H54 (cell line): Measurements from ENCODE around the gene FAM83C.

ENCODE experiments used
- DNase-seq: peaks from one replicate; pipeline ENCODE4 v3.0.0; 2011; ENCODE audit warnings: low spot score, mixed read lengths; ENCODE audit not compliant: insufficient read length
- FAIRE-seq: peaks from 3 replicates; lab custom pipeline; 2011; peaks lifted over from hg19 to GRCh38; lab: Jason Lieb, UNC
- POLR2A ChIP-seq: IDR thresholded peaks from 2 replicates; pipeline ENCODE4 v1.6.1; 2011; ENCODE audit warnings: low read depth, mild to moderate bottlenecking, low read length

FAM83C gene

DNA sequence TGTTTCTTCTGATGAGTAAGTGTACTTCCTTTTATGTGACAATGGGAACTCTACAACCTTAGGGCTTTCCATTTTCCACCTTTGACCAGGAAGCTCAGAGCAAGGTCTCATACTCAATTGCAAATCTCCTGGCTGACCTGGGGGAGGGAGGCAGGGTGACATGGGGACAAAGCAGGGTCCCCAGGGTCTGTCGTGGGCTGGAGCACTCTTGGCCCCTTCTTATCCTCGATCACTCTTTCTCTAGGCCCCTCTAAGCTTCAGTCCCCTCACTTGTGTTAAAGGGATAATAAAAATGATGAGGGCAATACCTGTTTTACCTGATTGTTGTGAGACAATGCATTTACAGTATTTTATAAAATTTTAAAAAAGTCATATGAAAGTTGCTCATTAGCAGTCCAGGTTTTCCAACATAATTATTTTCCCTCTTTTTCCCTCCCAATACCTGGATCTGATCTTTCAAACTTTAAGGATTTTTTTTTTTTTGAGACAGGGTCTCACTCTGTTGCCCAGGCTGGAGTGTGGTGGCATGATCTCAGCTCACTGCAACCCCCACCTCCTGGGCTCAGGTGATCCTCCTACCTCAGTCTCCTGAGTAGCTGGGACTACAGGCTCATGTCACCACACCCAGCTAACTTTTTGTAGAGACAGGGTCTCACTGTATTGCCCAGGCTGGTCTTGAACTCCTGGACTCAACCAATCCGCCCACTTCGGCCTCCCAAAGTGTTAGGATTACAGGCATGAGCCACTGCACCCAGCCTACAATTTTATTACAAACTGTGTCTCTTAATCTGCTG lies 8.4 kb upstream of the FAM83C start:
- TF ChIP-seq POLR2A = no peak
- FAIRE-seq = no peak
- no peak for DNase-seq

GRCh38 chr20:35299780-35300179 lies 7.6 kb upstream of the FAM83C start:
- no peak for TF ChIP-seq POLR2A
- DNase-seq (no peak), FAIRE-seq (no peak)

- no peak for FAIRE-seq
- DNase-seq = no peak
- no peak for TF ChIP-seq POLR2A
Observed at GRCh38 chr20:35298264-35298663, 6.0 kb upstream of the FAM83C start.

- DNase-seq (no peak), FAIRE-seq (no peak)
- no peak for TF ChIP-seq POLR2A
Observed at GRCh38 chr20:35297740-35298139, 5.5 kb upstream of the FAM83C start.

DNA sequence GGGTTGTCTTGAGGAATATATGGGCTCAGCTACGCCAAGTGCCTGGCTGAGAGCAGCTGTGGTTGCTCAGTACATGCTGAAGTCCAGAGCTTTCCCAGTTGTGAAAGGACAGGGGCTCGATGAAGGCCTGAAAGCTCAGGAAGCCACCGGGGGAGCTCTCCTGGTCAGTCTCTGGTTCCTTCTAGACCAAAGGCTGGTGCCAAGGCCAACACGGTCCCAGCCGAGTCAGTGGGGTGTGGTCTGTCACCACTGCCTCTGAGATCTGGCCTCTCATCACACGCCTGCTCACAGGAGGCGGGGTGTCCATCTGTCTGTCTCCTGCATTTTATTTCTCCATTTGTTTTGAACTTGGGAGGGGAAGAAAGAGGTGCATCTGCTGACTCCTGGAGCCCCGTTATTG lies 4.9 kb upstream of the FAM83C start:
- FAIRE-seq = no peak
- DNase-seq = no peak
- TF ChIP-seq POLR2A = no peak

GRCh38 chr20:35296101-35296554 lies 3.9 kb upstream of the FAM83C start:
- no peak for TF ChIP-seq POLR2A
- no peak for FAIRE-seq
- DNase-seq = no peak

GRCh38 chr20:35295674-35296073 lies 3.4 kb upstream of the FAM83C start:
- FAIRE-seq = no peak

DNA sequence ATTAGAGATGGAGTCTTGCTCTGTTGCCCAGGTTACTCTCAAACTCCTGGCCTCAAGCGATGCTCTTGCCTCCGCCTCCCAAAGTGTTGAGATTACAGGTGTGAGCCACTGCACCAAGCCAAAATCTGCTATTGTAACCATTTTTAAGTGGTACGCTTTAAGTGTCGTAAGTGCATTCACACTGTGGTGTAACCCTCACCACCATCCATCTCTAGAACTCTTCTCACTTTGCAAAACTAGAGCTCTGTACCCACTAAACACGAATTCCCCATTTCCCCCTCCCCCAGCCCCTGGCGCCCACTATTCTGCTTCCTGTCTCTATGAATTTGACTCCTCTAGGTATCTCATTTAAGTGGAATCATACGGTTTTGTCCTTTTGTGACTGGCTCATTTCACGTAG lies 2.8 kb upstream of the FAM83C start:
- DNase-seq (no peak), FAIRE-seq (no peak)
- TF ChIP-seq POLR2A = no peak

More at GRCh38 chr20:35295674-35296073, 3.4 kb upstream of the FAM83C start:
- no peak for TF ChIP-seq POLR2A
- no peak for DNase-seq

DNA sequence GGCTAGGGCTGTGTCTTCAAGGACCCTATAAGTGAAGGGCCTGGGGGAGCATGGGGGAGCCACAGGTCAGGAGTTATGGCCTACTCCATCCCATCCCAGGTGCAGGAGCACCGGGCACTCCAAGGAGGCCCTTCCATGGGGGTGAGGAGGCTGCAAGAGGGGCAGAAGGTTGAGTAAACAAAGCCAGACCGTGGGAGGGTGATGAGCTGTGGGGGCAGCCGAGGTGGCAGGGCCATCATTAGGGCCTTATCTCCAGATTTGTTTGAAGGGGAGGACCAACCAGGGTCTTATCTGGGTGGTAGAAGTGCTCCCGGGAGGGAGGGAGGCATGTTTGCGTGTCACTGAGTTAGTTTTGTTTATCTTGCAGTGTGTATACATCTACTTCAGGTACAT lies 2.1 kb upstream of the FAM83C start:
- DNase-seq = no peak
- FAIRE-seq = no peak

DNA sequence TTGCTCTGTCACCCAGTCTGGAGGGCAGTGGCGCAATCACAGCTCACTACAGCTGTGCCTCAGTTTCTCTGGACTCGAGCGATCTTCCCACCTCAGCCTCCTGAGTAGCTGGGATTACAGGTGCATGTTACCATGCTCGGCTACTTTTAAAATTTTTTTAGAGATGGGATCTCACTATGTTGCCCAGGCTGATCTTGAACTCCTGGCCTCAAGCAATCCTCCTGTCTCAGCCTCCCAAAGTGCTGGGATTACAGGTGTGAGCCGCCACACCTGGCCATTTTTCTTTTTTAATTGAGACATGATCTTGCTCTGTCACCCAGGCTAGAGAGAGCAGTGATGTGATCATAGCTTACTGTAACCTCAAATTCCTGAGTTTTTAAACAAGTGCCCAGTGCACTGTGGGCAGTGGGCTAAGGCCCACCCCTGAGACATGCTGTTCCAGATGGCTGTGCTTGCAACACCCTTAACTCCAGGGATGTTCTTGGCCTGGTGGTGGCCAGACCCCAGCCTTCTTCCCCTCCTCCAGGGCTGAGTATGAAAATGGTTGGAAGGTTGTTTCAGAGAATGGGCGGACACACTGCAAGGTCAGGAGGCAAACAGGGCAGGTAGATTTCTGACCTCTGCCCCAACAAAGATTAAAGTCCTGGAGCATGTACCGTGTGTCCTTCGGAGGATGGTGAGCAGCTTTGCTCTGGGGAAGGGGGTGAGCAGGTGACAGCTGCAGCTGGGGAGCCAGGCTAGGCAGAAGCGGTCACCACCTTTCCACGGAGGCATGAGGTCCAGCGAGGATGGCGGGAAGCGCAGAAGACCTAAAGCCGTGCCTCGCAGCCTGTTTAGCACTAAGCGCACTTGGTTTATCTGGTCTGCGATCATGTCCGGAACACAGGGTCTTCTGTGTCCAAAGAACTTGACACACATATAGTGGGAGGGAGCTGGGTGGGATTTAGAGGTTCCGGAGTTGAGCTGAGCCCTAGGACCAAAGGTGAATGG lies 1.4 kb upstream of the FAM83C start:
- no peak for FAIRE-seq
- DNase-seq = no peak
- no peak for TF ChIP-seq POLR2A

More for the DNA sequence above, 2.1 kb upstream of the FAM83C start:
- no peak for TF ChIP-seq POLR2A

- no peak for DNase-seq
- FAIRE-seq = no peak
- TF ChIP-seq POLR2A = no peak
Observed at GRCh38 chr20:35292504-35293285, 470 bp upstream of the FAM83C start.

GRCh38 chr20:35290887-35291417 lies 1.3 kb downstream of the FAM83C start:
- no peak for TF ChIP-seq POLR2A
- DNase-seq (no peak), FAIRE-seq (no peak)
